K562 (cell line): ENCODE data around the gene GPR35. TPM values are rescaled to one million over a fixed set of nuclear protein-coding genes. Genes with fewer than 3 reads are reported as not detected.

Experiments
- ATAC-seq: fragments of 200-7000 bp; cut with Tn5 transposase; 3 replicates; pipeline ENCODE4 v1.9.1; 2020; ENCODE audit warnings: moderate library complexity
- BruUV-seq: library from RNA; stranded (reverse); fragments of 400-500 nt; replicated peaks from 2 replicates; lab custom pipeline; 2021; lab: Mats Ljungman, UMichigan
- CTCF ChIA-PET: fragments of 300-600 bp; formaldehyde crosslinking; extraction: SDS; loops from one replicate; lab custom pipeline; 2021; ENCODE audit warnings: low intra/inter-chr PET ratio; lab: Yijun Ruan, JAX
- POLR2A ChIA-PET: fragments of 300-600, 350-650 bp; sonication (Branson Sonifier 250); formaldehyde crosslinking; extraction: SDS; loops from one replicate; lab custom pipeline; 2021; ENCODE audit warnings: antibody characterized with exemption, inconsistent platforms; lab: Yijun Ruan, JAX
- DNase-seq, 4 experiments: peaks; one replicate each; pipeline versions ENCODE4 v3.0.0 to v3.0.0-alpha.2; 2011 to 2018; ENCODE audit warnings: low spot score in 3 of 4, mixed read lengths in 3 of 4; ENCODE audit errors: extremely low read depth in 1 of 4
- FAIRE-seq: peaks from 2 replicates; lab custom pipeline; 2011; peaks lifted over from hg19 to GRCh38; lab: Jason Lieb, UNC
- H2AFZ ChIP-seq: 2 replicates; pipeline ENCODE4 v1.6.0; 2011; ENCODE audit warnings: low read depth, low read length, control low read depth, inconsistent platforms
- H3K27ac ChIP-seq: fragments of 200-600 bp; 3 replicates; pipeline ENCODE4 v1.8.0; 2011; ENCODE audit warnings: low read depth, mild to moderate bottlenecking, control low read depth, inconsistent platforms, low read length, moderate library complexity, mixed read lengths; ENCODE audit errors: extremely low read depth
- H3K27me3 ChIP-seq, 2 experiments: fragments of 300-600 bp in 1 of 2; 2 replicates in 1 of 2; 3 replicates in 1 of 2; pipeline versions ENCODE4 v1.6.0 to v1.8.0; 2011; ENCODE audit warnings: inconsistent platforms in 2 of 2, low read length in 2 of 2, mild to moderate bottlenecking in 1 of 2, mixed read lengths in 1 of 2, moderate library complexity in 1 of 2; ENCODE audit not compliant: control insufficient read depth in 2 of 2, insufficient read depth in 2 of 2
- H3K36me3 ChIP-seq: fragments of 300-600 bp; 3 replicates; pipeline ENCODE4 v1.8.0; 2011; ENCODE audit warnings: mild to moderate bottlenecking, low read length, inconsistent platforms; ENCODE audit not compliant: control insufficient read depth, insufficient read depth
- H3K4me1 ChIP-seq, 2 experiments: fragments of 200-600 bp in 1 of 2; replicated peaks in 1 of 2; 2 replicates in 1 of 2; 3 replicates in 1 of 2; pipeline versions ENCODE4 v1.5.1 to v1.8.0; 2011; ENCODE audit warnings: inconsistent platforms in 2 of 2, low read length in 2 of 2, mild to moderate bottlenecking in 1 of 2, mixed read lengths in 1 of 2, moderate library complexity in 1 of 2; ENCODE audit not compliant: control insufficient read depth in 2 of 2, insufficient read depth in 2 of 2
- H3K4me2 ChIP-seq: 2 replicates; pipeline ENCODE4 v1.6.1; 2011; ENCODE audit warnings: low read length, control low read depth, inconsistent platforms, mixed read lengths; ENCODE audit not compliant: insufficient read depth
- H3K4me3 ChIP-seq: fragments of 200-600 bp; sonication (generic), shearing (Covaris generic); 2 replicates; pipeline ENCODE4 v1.5.1; 2016; ENCODE audit warnings: control low read depth, inconsistent platforms
- H3K79me2 ChIP-seq: fragments of 200-600 bp; 3 replicates; pipeline ENCODE4 v1.8.0; 2011; ENCODE audit warnings: low read length, inconsistent platforms; ENCODE audit not compliant: control insufficient read depth, insufficient read depth
- H3K9ac ChIP-seq, 2 experiments: 2 replicates each; pipeline versions ENCODE4 v1.6.0 to v1.6.1; 2011; ENCODE audit warnings: low read depth in 2 of 2, low read length in 2 of 2, control low read depth in 1 of 2, inconsistent platforms in 1 of 2, mild to moderate bottlenecking in 1 of 2, mixed read lengths in 1 of 2; ENCODE audit not compliant: insufficient read depth in 1 of 2
- H3K9me1 ChIP-seq: one replicate; pipeline ENCODE4 v1.6.0; 2011; ENCODE audit warnings: inconsistent platforms, mild to moderate bottlenecking, low read length, moderate library complexity; ENCODE audit not compliant: control insufficient read depth, insufficient read depth
- H3K9me3 ChIP-seq: replicated peaks from 2 replicates; pipeline ENCODE4 v1.5.1; 2011; ENCODE audit warnings: low read depth, low read length, inconsistent platforms; ENCODE audit not compliant: control insufficient read depth, insufficient read depth
- H4K20me1 ChIP-seq: replicated peaks from 2 replicates; pipeline ENCODE4 v1.6.1; 2011; ENCODE audit warnings: low read length, inconsistent platforms, mixed read lengths; ENCODE audit not compliant: control insufficient read depth, insufficient read depth
- ARHGAP35 ChIP-seq: fragments of 450-650 bp; IDR thresholded peaks from 2 replicates; pipeline ENCODE4 v1.6.1; 2018; ENCODE audit not compliant: partially characterized antibody
- ETS1 ChIP-seq: conservative IDR thresholded peaks from 2 replicates; pipeline ENCODE4 v1.6.1; 2011; ENCODE audit warnings: low read depth, mild to moderate bottlenecking, low read length; ENCODE audit not compliant: control insufficient read depth
- FOS ChIP-seq: IDR thresholded peaks from 3 replicates; pipeline ENCODE4 v1.6.1; 2011; ENCODE audit not compliant: insufficient read length; ENCODE audit errors: extremely low read depth
- FOXK1 ChIP-seq: sonication (generic); formaldehyde crosslinking; IDR thresholded peaks from 2 replicates; pipeline ENCODE4 v1.8.0; 2022; ENCODE audit warnings: missing genetic modification reagents, mild to moderate bottlenecking, borderline replicate concordance
- GTF2B ChIP-seq: IDR thresholded peaks from 2 replicates; pipeline ENCODE4 v1.6.1; 2011; ENCODE audit not compliant: insufficient read length; ENCODE audit errors: extremely low read depth
- HDAC3 ChIP-seq: fragments of 450-650 bp; IDR thresholded peaks from 2 replicates; pipeline ENCODE4 v1.6.1; 2018; ENCODE audit warnings: borderline replicate concordance, mild to moderate bottlenecking, moderate library complexity; ENCODE audit not compliant: partially characterized antibody
- NFATC3 ChIP-seq: fragments of 450-650 bp; IDR thresholded peaks from 2 replicates; pipeline ENCODE4 v1.6.1; 2017; ENCODE audit warnings: mild to moderate bottlenecking
- NFIX ChIP-seq: fragments of 250-450 bp; sonication (Bioruptor Pico); IDR thresholded peaks from 2 replicates; pipeline ENCODE4 v1.4.0; 2020; ENCODE audit warnings: low read depth, mild to moderate bottlenecking, moderate library complexity
- NONO ChIP-seq, 2 experiments: fragments of 200-400 bp in 1 of 2; fragments of 450-650 bp in 1 of 2; formaldehyde crosslinking in 1 of 2; IDR thresholded peaks; 2 replicates each; pipeline ENCODE4 v1.6.1; 2017; ENCODE audit warnings: low read depth in 2 of 2, mild to moderate bottlenecking in 2 of 2, moderate library complexity in 2 of 2, low read length in 1 of 2
- NR0B1 ChIP-seq: fragments of 450-650 bp; IDR thresholded peaks from one replicate; pipeline ENCODE4 v1.6.1; 2018; ENCODE audit warnings: mild to moderate bottlenecking, moderate library complexity; ENCODE audit not compliant: partially characterized antibody
- SMAD1 ChIP-seq: fragments of 150-350 bp; IDR thresholded peaks from 2 replicates; pipeline ENCODE4 v1.6.1; 2014; ENCODE audit warnings: low read length, low read depth; ENCODE audit not compliant: partially characterized antibody
- TARDBP ChIP-seq: fragments of 450-650 bp; IDR thresholded peaks from 2 replicates; pipeline ENCODE4 v1.6.1; 2016
- THRA ChIP-seq: fragments of 450-650 bp; IDR thresholded peaks from 2 replicates; pipeline ENCODE4 v1.6.1; 2017; ENCODE audit warnings: mild to moderate bottlenecking, moderate library complexity
- ZNF184 ChIP-seq: sonication (generic); formaldehyde crosslinking; IDR thresholded peaks from 2 replicates; pipeline ENCODE4 v1.5.0; 2020; ENCODE audit warnings: missing genetic modification reagents
- WGBS: fragments of 100-300 bp; shearing (Covaris generic); methylation state at CpG from one replicate; pipeline ENCODE4 v1.1.6; 2016; ENCODE audit warnings: low coverage, mixed read lengths; ENCODE audit not compliant: insufficient coverage; ENCODE audit errors: missing lambda C conversion rate; 5-methylcytosine and 5-hydroxymethylcytosine counted together
- in situ Hi-C: fragments of 300-500 bp; cut with MboI; formaldehyde crosslinking; loops from 4 replicates; pipeline ENCODE4 v1.15.0; 2018; ENCODE audit warnings: inconsistent platforms, mixed read lengths
- intact Hi-C: fragments of 100-400 bp; cut with micrococcal nuclease; formaldehyde crosslinking; loops from 2 replicates; pipeline ENCODE4 v1.14.2; 2022
- polyA plus RNA-seq, 8 experiments: library from polyadenylated mRNA; depleted of rRNA in 4 of 8; stranded (reverse) in 5 of 8; unstranded in 3 of 8; fragments of >200 nt; fragmentation: Nextera tagmentation in 2 of 8; fragmentation: Illumina TruSeq in 1 of 8; extraction: Ambion mirVana in 2 of 8; extraction: Trizol in 1 of 8; gene quantifications; 2 replicates each; pipeline versions ENCODE4 v1.2.1 to v1.2.3, GENCODE V29; 2011 to 2014; ENCODE audit warnings: inconsistent platforms in 1 of 8, missing spikeins in 1 of 8
- total RNA-seq, 7 experiments: library from RNA; depleted of rRNA in 6 of 7; stranded (reverse); fragments of >200 nt in 6 of 7; fragmentation: Illumina TruSeq in 2 of 7; extraction: Trizol in 2 of 7; gene quantifications; 2 replicates each; pipeline versions ENCODE4 v1.2.1 to v1.2.3, GENCODE V29; 2011 to 2021; ENCODE audit warnings: low replicate concordance in 1 of 7

The GPR35 gene
- total and polyA plus RNA-seq, 9 of the 15 experiments (the other 6 are each of a cell fraction or from before 2014, with no cell fraction given) = 0.04 to 0.50 (median 0.29) TPM; not detected in 3

GRCh38 chr2:240648155-240648649 is 22.9 kb downstream of the GPR35 start:
- no peak overlapping the region for H3K4me2 ChIP-seq
- 0% methylated on average over 5 of the region's 6 CpGs for WGBS
- H2AFZ ChIP-seq = no peak overlapping the region
- no peaks in the 10 kb centered on the region for H3K79me2 ChIP-seq
- H3K4me1 ChIP-seq = peaks cover 0 to 7% of the 10 kb centered on the region in 2 experiments; a peak in 1 of 5 replicates
- ChIA-PET CTCF (no interaction called here), POLR2A (no interaction called here)
- peak in 1 of 4 experiments; percentile 2 for DNase-seq
- in situ Hi-C loops = no loop called here
- H3K9ac ChIP-seq = no peak overlapping the region
- H3K9me1 ChIP-seq = no peaks in the 10 kb centered on the region
- no peak for ATAC-seq
- no peak overlapping the region for H3K4me3 ChIP-seq
- no peak for TF ChIP-seq ZNF184 (CRISPR knock-in tag)
- no peak for TF ChIP-seq ETS1
- no peak for TF ChIP-seq FOXK1
- TF ChIP-seq HDAC3 = no peak
- TF ChIP-seq FOS = no peak
- no peak for TF ChIP-seq TARDBP
- no peak for TF ChIP-seq SMAD1
- no peak for TF ChIP-seq NONO (IDR thresholded peaks at IDR 0.05; ENCODE audit: low read depth in 2 of 2, low read length in 1 of 2)
- no peak for TF ChIP-seq ARHGAP35
- no peak for TF ChIP-seq THRA
- no peak for TF ChIP-seq GTF2B
- TF ChIP-seq NR0B1 = no peak
- no peak for TF ChIP-seq NFIX
- TF ChIP-seq NFATC3 = no peak
- intact Hi-C loops = no loop called here
- no peak overlapping the region for H3K27ac ChIP-seq
- H3K36me3 ChIP-seq = no peaks in the 10 kb centered on the region
- peaks cover 12 to 66% of the 10 kb centered on the region in 2 experiments; a peak in 4 of 5 replicates for H3K27me3 ChIP-seq
- FAIRE-seq = no peak
- no peaks in the 10 kb centered on the region for H3K9me3 ChIP-seq
- no peaks in the 10 kb centered on the region for H4K20me1 ChIP-seq
- no TSS peak for BruUV-seq
